H1 (cell line): Measurements from ENCODE around the gene FHIT. TPM values are rescaled to one million over a fixed set of nuclear protein-coding genes. Genes with fewer than 3 reads are reported as not detected.

Experiments used
- CTCF ChIA-PET: fragments of 300-600 bp; sonication (Branson Sonifier 250); formaldehyde crosslinking; loops from one replicate; lab custom pipeline; 2021; ENCODE audit not compliant: partially characterized antibody; lab: Charles Lee
- POLR2A ChIA-PET: fragments of 300-600 bp; sonication (Branson Sonifier 250); formaldehyde crosslinking; loops from one replicate; lab custom pipeline; 2021; ENCODE audit warnings: inconsistent platforms; ENCODE audit not compliant: partially characterized antibody; lab: Charles Lee
- DNase-seq, 2 experiments: peaks; one replicate each; pipeline versions ENCODE4 v3.0.0 to v3.0.0-alpha.2; 2010 to 2022; ENCODE audit warnings: low spot score in 2 of 2, low read depth in 1 of 2, mixed read lengths in 1 of 2
- FAIRE-seq: peaks from 2 replicates; lab custom pipeline; 2011; peaks lifted over from hg19 to GRCh38; lab: Jason Lieb, UNC
- H2AFZ ChIP-seq: 2 replicates; pipeline ENCODE4 v1.8.1; 2012; ENCODE audit warnings: low read length, inconsistent platforms
- H2AK5ac ChIP-seq: 2 replicates; pipeline ENCODE4 v1.6.1; 2013; ENCODE audit warnings: low read depth, low read length
- H2BK120ac ChIP-seq: replicated peaks from 2 replicates; pipeline ENCODE3; 2013; ENCODE audit warnings: low read depth, low read length, inconsistent platforms
- H2BK12ac ChIP-seq: 2 replicates; pipeline ENCODE4 v1.6.1; 2013; ENCODE audit warnings: low read depth, low read length
- H2BK15ac ChIP-seq: 2 replicates; pipeline ENCODE4 v1.6.1; 2013; ENCODE audit warnings: low read length
- H2BK20ac ChIP-seq: 2 replicates; pipeline ENCODE4 v1.6.1; 2013; ENCODE audit warnings: low read length
- H2BK5ac ChIP-seq: 2 replicates; pipeline ENCODE4 v1.6.1; 2013; ENCODE audit warnings: low read depth, low read length
- H3K14ac ChIP-seq: 2 replicates; pipeline ENCODE4 v1.6.1; 2013; ENCODE audit warnings: inconsistent platforms; ENCODE audit not compliant: insufficient read length
- H3K18ac ChIP-seq: 2 replicates; pipeline ENCODE4 v1.6.1; 2013; ENCODE audit warnings: low read length; ENCODE audit errors: extremely low read depth
- H3K23ac ChIP-seq: 2 replicates; pipeline ENCODE4 v1.6.1; 2013; ENCODE audit warnings: inconsistent platforms; ENCODE audit not compliant: insufficient read length
- H3K23me2 ChIP-seq: 2 replicates; pipeline ENCODE4 v1.6.1; 2013; ENCODE audit warnings: low read depth, low read length
- H3K27ac ChIP-seq: 2 replicates; pipeline ENCODE4 v1.6.1; 2011; ENCODE audit warnings: low read depth, low read length, inconsistent platforms
- H3K27me3 ChIP-seq, 4 experiments: replicated peaks in 1 of 4; 1 replicate in 1 of 4; 2 replicates in 3 of 4; pipeline versions ENCODE4 v1.6.1 to v1.8.1; 2011 to 2013; ENCODE audit warnings: low read length in 3 of 4, mild to moderate bottlenecking in 3 of 4, inconsistent platforms in 2 of 4, mixed read lengths in 2 of 4, moderate library complexity in 1 of 4; ENCODE audit not compliant: control insufficient read depth in 3 of 4, insufficient read depth in 3 of 4; ENCODE audit errors: extremely low read depth in 1 of 4
- H3K36me3 ChIP-seq, 4 experiments: 2 replicates each; pipeline versions ENCODE4 v1.6.1 to v1.8.1; 2011 to 2013; ENCODE audit warnings: mild to moderate bottlenecking in 4 of 4, low read length in 3 of 4, moderate library complexity in 2 of 4, control low read depth in 1 of 4, inconsistent platforms in 1 of 4; ENCODE audit not compliant: insufficient read depth in 4 of 4, control insufficient read depth in 2 of 4
- H3K4ac ChIP-seq: replicated peaks from 2 replicates; pipeline ENCODE3; 2013; ENCODE audit warnings: low read length, low read depth, mixed read lengths, inconsistent platforms; ENCODE audit not compliant: insufficient read length
- H3K4me1 ChIP-seq, 4 experiments: replicated peaks in 1 of 4; 1 replicate in 1 of 4; 2 replicates in 3 of 4; pipeline versions ENCODE4 v1.6.1 to v1.8.1; 2011 to 2013; ENCODE audit warnings: low read length in 3 of 4, inconsistent platforms in 2 of 4, mixed read lengths in 1 of 4; ENCODE audit not compliant: insufficient read depth in 4 of 4, control insufficient read depth in 3 of 4
- H3K4me2 ChIP-seq, 2 experiments: 2 replicates each; pipeline versions ENCODE4 v1.6.1 to v1.8.1; 2011 to 2013; ENCODE audit warnings: low read depth in 2 of 2, low read length in 2 of 2, control low read depth in 1 of 2, inconsistent platforms in 1 of 2, mild to moderate bottlenecking in 1 of 2; ENCODE audit not compliant: insufficient read depth in 1 of 2
- H3K4me3 ChIP-seq, 4 experiments: fragments of 200-600, 300-600 bp in 1 of 4; sonication (generic), shearing (Covaris generic), sonication (Bioruptor Twin) in 1 of 4; 2 replicates each; pipeline versions ENCODE4 v1.5.1 to v1.8.1; 2011 to 2016; ENCODE audit warnings: low read length in 4 of 4, low read depth in 3 of 4, control low read depth in 2 of 4, inconsistent platforms in 2 of 4, mild to moderate bottlenecking in 2 of 4, mixed read lengths in 1 of 4, moderate library complexity in 1 of 4; ENCODE audit not compliant: insufficient read depth in 2 of 4; ENCODE audit errors: extremely low read depth in 1 of 4
- H3K56ac ChIP-seq: replicated peaks from 2 replicates; pipeline ENCODE3; 2013; ENCODE audit warnings: low read depth, mild to moderate bottlenecking, mixed read lengths, low read length, inconsistent platforms; ENCODE audit not compliant: insufficient read length
- H3K79me1 ChIP-seq: 2 replicates; pipeline ENCODE4 v1.6.1; 2013; ENCODE audit warnings: low read depth, low read length, control low read depth
- H3K79me2 ChIP-seq, 2 experiments: 2 replicates each; pipeline versions ENCODE4 v1.6.1 to v1.8.1; 2012 to 2013; ENCODE audit warnings: low read length in 2 of 2, mild to moderate bottlenecking in 2 of 2, inconsistent platforms in 1 of 2; ENCODE audit not compliant: insufficient read depth in 2 of 2, control insufficient read depth in 1 of 2
- H3K9ac ChIP-seq, 4 experiments: replicated peaks in 1 of 4; 1 replicate in 1 of 4; 2 replicates in 3 of 4; pipeline versions ENCODE4 v1.6.1 to v1.8.1; 2011 to 2013; ENCODE audit warnings: low read depth in 3 of 4, low read length in 3 of 4, control low read depth in 2 of 4, mild to moderate bottlenecking in 2 of 4, moderate library complexity in 2 of 4, inconsistent platforms in 1 of 4; ENCODE audit errors: extremely low read depth in 1 of 4
- H3K9me3 ChIP-seq, 2 experiments: 2 replicates each; pipeline versions ENCODE4 v1.6.1 to v1.8.1; 2012 to 2013; ENCODE audit warnings: mild to moderate bottlenecking in 2 of 2, moderate library complexity in 2 of 2, control low read depth in 1 of 2, inconsistent platforms in 1 of 2, low read depth in 1 of 2, low read length in 1 of 2, mixed read lengths in 1 of 2; ENCODE audit not compliant: insufficient read depth in 2 of 2
- H4K20me1 ChIP-seq, 2 experiments: replicated peaks in 1 of 2; 2 replicates each; pipeline versions ENCODE3 to v1.8.1; 2011 to 2013; ENCODE audit warnings: inconsistent platforms in 2 of 2, low read length in 2 of 2, mild to moderate bottlenecking in 1 of 2; ENCODE audit not compliant: insufficient read depth in 2 of 2, control insufficient read depth in 1 of 2
- H4K5ac ChIP-seq: 2 replicates; pipeline ENCODE4 v1.6.1; 2013; ENCODE audit warnings: low read length, low read depth, mixed read lengths, inconsistent platforms; ENCODE audit not compliant: insufficient read length
- H4K8ac ChIP-seq: 2 replicates; pipeline ENCODE4 v1.8.0; 2013; ENCODE audit warnings: mild to moderate bottlenecking, moderate library complexity, low read length, inconsistent platforms; ENCODE audit not compliant: insufficient read depth; ENCODE audit errors: extremely low read depth
- H4K91ac ChIP-seq: replicated peaks from 2 replicates; pipeline ENCODE3; 2013; ENCODE audit warnings: low read length, mixed read lengths, inconsistent platforms; ENCODE audit not compliant: insufficient read length
- CEBPB ChIP-seq: IDR thresholded peaks from 2 replicates; pipeline ENCODE4 v1.6.1; 2012; ENCODE audit warnings: low read depth, low read length
- CREB1 ChIP-seq: IDR thresholded peaks from 2 replicates; pipeline ENCODE4 v1.6.1; 2012; ENCODE audit warnings: inconsistent platforms
- E2F6 ChIP-seq: IDR thresholded peaks from 2 replicates; pipeline ENCODE4 v1.6.1; 2012; ENCODE audit warnings: inconsistent platforms
- FOSL1 ChIP-seq: IDR thresholded peaks from 2 replicates; pipeline ENCODE4 v1.6.1; 2011; ENCODE audit warnings: mild to moderate bottlenecking, low read depth, low read length, moderate library complexity; ENCODE audit not compliant: insufficient read depth
- GABPA ChIP-seq: IDR thresholded peaks from 2 replicates; pipeline ENCODE4 v1.6.1; 2011; ENCODE audit warnings: mild to moderate bottlenecking, low read length, moderate library complexity, borderline replicate concordance; ENCODE audit not compliant: insufficient read depth
- GTF2F1 ChIP-seq: IDR thresholded peaks from 2 replicates; pipeline ENCODE4 v1.6.1; 2012; ENCODE audit warnings: low read depth, low read length, improper control_type of control experiment, borderline replicate concordance
- JUND ChIP-seq: IDR thresholded peaks from 2 replicates; pipeline ENCODE4 v1.6.1; 2011; ENCODE audit warnings: mild to moderate bottlenecking, improper control_type of control experiment, low read length
- PHF8 ChIP-seq: fragments of 200-600 bp; sonication (generic); conservative IDR thresholded peaks from 2 replicates; pipeline ENCODE4 v1.7.1; 2012; ENCODE audit warnings: low read depth, mild to moderate bottlenecking, inconsistent platforms, low read length, moderate library complexity
- POLR2A ChIP-seq, 2 experiments: IDR thresholded peaks; 1 replicate in 1 of 2; 2 replicates in 1 of 2; pipeline ENCODE4 v1.6.1; 2011; ENCODE audit warnings: low read depth in 2 of 2, low read length in 2 of 2, mild to moderate bottlenecking in 2 of 2; ENCODE audit errors: control extremely low read depth in 1 of 2
- TBP ChIP-seq: IDR thresholded peaks from 2 replicates; pipeline ENCODE4 v1.6.1; 2011; ENCODE audit warnings: low read depth, low read length, improper control_type of control experiment
- TCF12 ChIP-seq: IDR thresholded peaks from 2 replicates; pipeline ENCODE4 v1.6.1; 2011; ENCODE audit warnings: low read depth, mild to moderate bottlenecking, low read length
- TEAD4 ChIP-seq: IDR thresholded peaks from 2 replicates; pipeline ENCODE4 v1.6.1; 2012; ENCODE audit warnings: low read depth, low read length, inconsistent platforms, mixed read lengths
- ZNF274 ChIP-seq: IDR thresholded peaks from 2 replicates; pipeline ENCODE4 v1.7.0; 2012; ENCODE audit warnings: low read length, borderline replicate concordance; ENCODE audit errors: extremely low read depth
- WGBS, 2 experiments: shearing (Covaris generic) in 1 of 2; methylation state at CpG; one replicate each; pipeline versions ENCODE4 v1.1.6 to v1.1.7; 2013 to 2015; ENCODE audit warnings: low lambda C conversion rate in 2 of 2, mixed read lengths in 2 of 2, inconsistent platforms in 1 of 2, low coverage in 1 of 2, missing lambda C conversion rate in 1 of 2; ENCODE audit not compliant: insufficient replicate concordance in 2 of 2, insufficient coverage in 1 of 2, insufficient read length in 1 of 2; ENCODE audit errors: extremely low coverage in 1 of 2, missing lambda C conversion rate in 1 of 2; 5-methylcytosine and 5-hydroxymethylcytosine counted together
- polyA plus RNA-seq, 7 experiments: library from polyadenylated mRNA; depleted of rRNA in 3 of 7; stranded (reverse) in 5 of 7; unstranded in 2 of 7; fragments of >200 nt in 5 of 7; fragments of 200-250 nt in 2 of 7; gene quantifications; 1 replicate in 5 of 7; 2 replicates in 1 of 7; 4 replicates in 1 of 7; pipeline versions ENCODE4 v1.2.1 to v1.2.3, GENCODE V29; 2011 to 2013; ENCODE audit warnings: missing spikeins in 2 of 7, mixed read lengths in 2 of 7
- total RNA-seq: library from RNA; stranded (reverse); fragmentation: NEBNext Ultra II Directional; extraction: Animal tissue kit (Norgen Biotek cat#: 25700); gene quantifications from 2 replicates; pipeline ENCODE4 v1.2.1, GENCODE V29; 2021
- TF ChIP-seq, protein P1 (sequence below): IDR thresholded peaks from 2 replicates; pipeline ENCODE4 v1.6.1; 2012; ENCODE audit warnings: inconsistent platforms

FHIT gene
- total and polyA plus RNA-seq, 2 of the 8 experiments (the other 6 are each of a cell fraction or from before 2014, with no cell fraction given): 1.2 to 3.2 TPM

- H2AFZ ChIP-seq: no peak overlapping the region
- ChIA-PET CTCF (no interaction called here), POLR2A (no interaction called here)
- no peaks in the 10 kb centered on the region for H3K4me1 ChIP-seq
- H3K4ac ChIP-seq: no peak overlapping the region
- no peak overlapping the region for H3K9ac ChIP-seq
- no peak overlapping the region for H3K56ac ChIP-seq
- H3K79me1 ChIP-seq: no peaks in the 10 kb centered on the region
- H3K14ac ChIP-seq: no peak overlapping the region
- no peak overlapping the region for H3K4me2 ChIP-seq
- no peaks in the 10 kb centered on the region for H3K79me2 ChIP-seq
- no peak for FAIRE-seq
- no peak overlapping the region for H4K91ac ChIP-seq
- TF ChIP-seq PHF8 (no peak), E2F6 (no peak), ZNF274 (no peak), POLR2A (IDR thresholded peaks at IDR 0.05; ENCODE audit: control extremely low read depth in 1 of 2, low read depth in 2 of 2, low read length in 2 of 2) (no peak), JUND (no peak), GTF2F1 (no peak), FOSL1 (no peak), CEBPB (no peak), TCF12 (no peak), TBP (no peak), GABPA (no peak), TEAD4 (no peak), CREB1 (no peak)
- TF ChIP-seq, protein P1, sequence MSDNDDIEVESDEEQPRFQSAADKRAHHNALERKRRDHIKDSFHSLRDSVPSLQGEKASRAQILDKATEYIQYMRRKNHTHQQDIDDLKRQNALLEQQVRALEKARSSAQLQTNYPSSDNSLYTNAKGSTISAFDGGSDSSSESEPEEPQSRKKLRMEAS: no peak
- TF ChIP-seq, all 59 proteins: peak for 0
- no peak overlapping the region for H3K18ac ChIP-seq
- no peaks in the 10 kb centered on the region for H4K20me1 ChIP-seq
- H3K4me3 ChIP-seq: no peak overlapping the region
- H2BK20ac ChIP-seq: no peak overlapping the region
- H3K36me3 ChIP-seq: no peaks in the 10 kb centered on the region
- no peak overlapping the region for H2BK12ac ChIP-seq
- DNase-seq: no peak
- 95% methylated on average over 1 of the region's 1 CpG; no CpG with 5 or more reads in 1 of the 2 experiments for WGBS, 2 experiments
- H3K23me2 ChIP-seq: no peaks in the 10 kb centered on the region
- H3K27me3 ChIP-seq: no peaks in the 10 kb centered on the region
- H2BK15ac ChIP-seq: no peak overlapping the region
- H4K5ac ChIP-seq: no peak overlapping the region
- no peak overlapping the region for H2AK5ac ChIP-seq
- H2BK120ac ChIP-seq: no peak overlapping the region
- no peak overlapping the region for H4K8ac ChIP-seq
- H3K23ac ChIP-seq: no peak overlapping the region
- no peak overlapping the region for H2BK5ac ChIP-seq
- no peak overlapping the region for H3K27ac ChIP-seq
- H3K9me3 ChIP-seq: no peaks in the 10 kb centered on the region
Measured at GRCh38 chr3:61018807-61019206, 232.4 kb downstream of the FHIT start.
